GM12874 (cell line): ENCODE results near the gene THRB.

Source experiments
- CTCF ChIP-seq: IDR thresholded peaks from 2 replicates; pipeline ENCODE4 v1.5.1; 2011; ENCODE audit warnings: low read depth, mild to moderate bottlenecking, control low read depth, low read length, moderate library complexity; ENCODE audit not compliant: insufficient read depth

Gene THRB

GRCh38 chr3:24432989-24433388 lies 61.7 kb downstream of the THRB start:
- TF ChIP-seq CTCF, result no peak

- no peak for TF ChIP-seq CTCF
Observed at GRCh38 chr3:24428481-24428880, 66.2 kb downstream of the THRB start.

GRCh38 chr3:24426896-24427295 lies 67.8 kb downstream of the THRB start:
- no peak for TF ChIP-seq CTCF

GRCh38 chr3:24420224-24420623 lies 74.4 kb downstream of the THRB start:
- no peak for TF ChIP-seq CTCF

- no peak for TF ChIP-seq CTCF
Observed at GRCh38 chr3:24419067-24419791, 75.4 kb downstream of the THRB start.

- TF ChIP-seq CTCF, result no peak
Observed at GRCh38 chr3:24417730-24418129, 76.9 kb downstream of the THRB start.

- no peak for TF ChIP-seq CTCF
Observed at GRCh38 chr3:24416224-24416623, 78.4 kb downstream of the THRB start.
